HG03460 (cell line): ENCODE measurements around the gene MMADHC.

Source experiments
- ATAC-seq: cut with Tn5 transposase; IDR thresholded peaks from one replicate; pipeline ENCODE4 v1.9.1; 2021; ENCODE audit not compliant: unreplicated experiment

Gene MMADHC

DNA sequence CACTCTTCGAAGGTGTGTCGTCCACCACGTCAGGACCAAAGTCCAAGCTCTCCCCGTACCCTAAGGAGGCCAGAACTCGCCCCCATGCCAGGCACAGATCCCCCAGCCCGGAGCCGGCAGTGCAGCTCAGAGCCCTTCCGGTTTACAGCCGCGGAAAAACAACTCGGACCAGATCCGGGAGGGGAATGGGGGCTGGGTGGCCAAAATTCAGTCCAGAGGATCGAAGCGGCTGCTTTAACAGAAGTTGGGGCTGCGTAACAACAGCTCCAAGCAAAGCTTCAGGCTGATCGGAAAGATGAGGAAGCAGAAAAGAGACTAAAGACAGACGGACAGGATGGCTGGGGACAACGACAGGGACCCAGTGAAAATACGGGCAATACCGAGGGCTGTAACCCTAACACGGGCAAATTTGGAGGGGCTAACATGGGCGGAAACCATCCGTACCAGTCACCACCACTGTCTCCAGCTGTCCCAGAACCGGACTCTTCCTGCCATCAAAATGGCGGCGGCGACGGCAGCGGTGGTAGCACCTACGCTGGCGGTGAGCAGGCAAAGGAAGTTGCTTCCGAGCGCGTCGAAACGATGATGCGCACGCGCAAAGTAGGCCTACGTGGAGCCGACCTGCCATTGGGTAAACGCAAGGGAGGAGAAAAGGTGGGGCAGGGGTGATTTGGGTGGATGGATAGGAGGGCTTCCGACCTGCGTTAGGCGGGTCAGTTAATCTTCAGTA is at the start of gene MMADHC:
MMADHC (minus strand) TSS at position 556 of the 730 bp plus-strand sequence. CDS start 678 bp downstream, outside the sequence.
- ATAC-seq, result peak; percentile 99

DNA sequence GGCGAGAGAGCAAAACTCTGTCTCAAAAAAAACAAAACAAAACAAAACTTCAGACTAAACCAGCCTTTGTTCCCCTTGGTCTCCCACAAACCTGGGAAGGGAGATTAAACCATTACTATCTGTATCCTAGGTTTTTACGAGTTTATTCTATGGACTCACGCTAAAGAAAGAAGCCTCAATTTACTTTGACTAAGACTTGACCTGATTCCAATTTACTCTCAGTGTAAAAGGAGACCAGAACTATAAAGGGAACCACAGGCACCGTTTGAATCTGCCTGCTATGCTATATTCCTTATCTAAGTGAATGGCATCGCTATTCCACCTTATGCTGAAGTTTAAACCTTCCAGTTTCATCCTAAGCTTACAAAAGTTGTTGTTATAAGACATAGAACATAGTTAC is 46.5 kb upstream of the MMADHC start:
- ATAC-seq, result no peak

GRCh38 chr2:149630445-149630844 is 42.9 kb upstream of the MMADHC start:
- no peak for ATAC-seq

DNA sequence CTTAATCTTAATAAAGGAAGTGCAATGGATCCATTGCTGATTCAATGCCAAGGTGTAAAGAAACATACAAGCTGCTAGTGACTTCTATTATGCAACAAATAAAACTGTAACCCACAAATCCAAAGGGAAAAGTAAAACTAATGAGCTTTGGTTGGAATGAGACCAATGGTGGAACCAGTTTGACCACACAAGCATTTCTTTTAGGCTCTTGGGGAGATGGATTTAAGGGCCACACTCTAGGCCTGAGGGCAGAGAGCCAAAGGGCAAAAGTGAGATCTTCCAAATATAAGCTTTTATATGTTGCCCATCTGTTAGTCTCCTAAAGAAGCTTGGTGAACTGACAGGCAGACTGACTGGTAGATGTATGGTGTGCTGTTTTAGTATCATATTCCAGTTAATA is 41.5 kb upstream of the MMADHC start:
- no peak for ATAC-seq

DNA sequence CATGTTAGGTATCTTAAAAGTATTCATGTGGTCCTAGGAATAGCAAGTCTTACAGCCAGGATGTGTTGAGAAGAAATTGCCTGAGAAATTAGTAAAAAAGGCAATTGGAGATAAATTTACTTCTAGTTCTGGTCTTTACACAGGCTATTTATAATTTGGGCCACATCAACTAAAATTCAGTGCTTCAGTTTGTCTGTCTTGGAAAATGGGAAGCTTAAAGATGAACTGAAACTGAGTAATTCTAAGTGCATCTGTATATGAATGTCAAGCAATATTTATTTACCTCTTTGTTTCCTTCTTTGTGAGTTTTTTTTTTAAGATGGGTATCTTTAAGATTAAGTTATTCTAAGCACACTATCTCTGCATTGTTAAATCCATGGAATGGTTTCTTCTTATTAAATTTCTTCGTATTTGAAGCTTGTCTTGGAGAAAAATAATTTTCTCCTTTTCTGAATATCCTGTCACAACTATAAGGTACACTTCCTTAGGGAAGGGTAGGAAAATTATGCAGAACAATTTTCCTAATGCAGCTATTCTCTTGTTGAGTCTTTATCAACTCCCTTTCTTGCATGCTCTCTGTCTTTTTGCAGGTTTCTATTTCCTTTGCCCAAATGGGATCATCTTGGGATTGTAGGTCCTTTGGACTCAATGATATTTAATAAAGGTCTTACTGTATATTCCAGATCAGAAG is 39.7 kb upstream of the MMADHC start:
- ATAC-seq, result no peak

DNA sequence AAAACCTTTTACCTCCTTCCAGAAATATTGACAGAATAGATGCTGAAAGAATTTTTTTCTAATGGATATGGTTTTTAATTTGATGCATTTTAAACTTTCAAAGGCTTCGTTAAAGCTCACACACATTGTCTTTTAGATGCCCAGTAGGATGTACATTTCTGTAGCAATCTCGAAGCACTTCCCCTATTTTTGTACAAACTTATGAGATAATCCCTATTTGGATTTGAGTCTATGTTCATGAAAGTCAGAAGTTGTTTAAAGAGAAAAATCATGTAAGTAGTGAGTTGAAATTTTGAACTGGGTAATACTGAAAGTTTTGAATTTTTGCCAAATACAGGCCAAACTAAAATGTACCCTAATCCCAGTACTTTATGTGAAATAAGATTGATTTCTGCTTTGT is 38.1 kb upstream of the MMADHC start:
- no peak for ATAC-seq

DNA sequence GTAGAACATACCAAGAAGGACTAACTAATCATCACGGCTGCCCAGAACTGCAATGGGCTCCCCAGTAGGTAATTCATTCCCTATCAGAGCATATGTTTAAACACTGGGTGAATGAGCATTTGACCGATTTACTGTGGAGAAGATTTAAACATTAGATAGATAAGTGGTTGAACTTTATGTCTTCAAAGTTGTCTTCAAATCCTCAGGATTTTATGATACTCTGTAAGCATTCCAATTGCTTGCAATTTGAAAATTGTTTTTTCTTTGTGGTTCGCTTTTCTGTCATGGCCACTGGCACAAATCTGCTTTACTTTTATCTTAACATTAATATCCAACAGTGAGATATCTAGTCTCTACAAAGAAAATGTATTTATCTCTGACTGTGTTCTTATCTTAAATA is 37.7 kb upstream of the MMADHC start:
- ATAC-seq, result no peak

GRCh38 chr2:149622343-149622742 is 34.8 kb upstream of the MMADHC start:
- ATAC-seq, result no peak

GRCh38 chr2:149617476-149617875 is 29.9 kb upstream of the MMADHC start:
- no peak for ATAC-seq

DNA sequence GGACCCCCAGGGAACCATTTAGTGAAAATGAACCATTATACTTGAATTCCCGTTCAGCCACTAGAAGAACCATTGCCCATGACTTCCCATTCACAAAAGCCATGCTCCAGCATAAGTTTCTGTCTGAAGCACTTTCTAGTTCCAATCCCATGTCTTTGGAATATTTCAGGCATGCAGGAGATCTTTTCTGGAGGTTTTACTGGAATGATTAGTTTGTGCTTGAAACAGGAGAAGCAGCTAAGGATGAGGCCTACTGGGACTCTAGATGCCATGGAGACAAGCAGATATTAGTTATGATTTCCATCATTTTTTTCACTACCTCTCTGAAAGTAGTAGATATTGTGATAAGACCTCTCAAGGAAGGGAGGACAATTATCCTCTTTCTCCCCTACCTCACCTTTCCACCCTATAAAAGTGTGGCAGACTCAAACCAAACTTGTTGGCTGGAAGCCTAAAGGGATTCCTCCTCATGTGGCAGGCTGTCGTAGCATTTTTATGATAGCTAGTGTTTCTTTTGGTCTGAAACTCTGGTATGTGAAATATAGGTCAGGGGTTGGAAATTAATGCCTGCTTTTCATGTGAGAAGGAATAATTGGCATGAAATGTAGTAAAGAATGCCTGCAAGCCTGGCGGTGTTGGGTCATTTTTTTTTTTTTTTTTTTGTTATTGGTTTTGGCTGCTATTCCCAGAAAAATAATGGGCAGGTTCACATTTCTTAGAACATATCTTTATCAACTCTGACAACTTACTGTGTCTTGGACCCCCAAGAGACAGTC is 29.3 kb upstream of the MMADHC start:
- ATAC-seq, result no peak

DNA sequence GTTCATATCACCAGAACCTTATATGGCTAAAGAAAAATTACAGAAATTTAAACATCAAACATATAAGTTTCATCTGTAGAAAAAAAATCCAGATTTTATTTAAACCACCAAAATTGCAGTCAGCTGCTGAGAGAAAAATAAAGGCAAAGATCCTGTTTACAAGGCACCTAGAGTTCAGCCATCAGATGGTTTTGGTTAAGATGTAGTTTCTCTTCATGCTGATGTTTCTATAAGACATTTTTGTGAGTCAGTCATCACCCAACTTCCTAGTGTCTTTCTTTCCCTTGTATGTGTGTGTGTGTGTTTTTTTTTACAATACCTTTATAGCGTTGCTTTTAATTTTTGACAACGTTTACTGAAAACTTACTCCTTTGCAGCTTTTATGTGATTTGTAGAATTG is 26.1 kb upstream of the MMADHC start:
- no peak for ATAC-seq

GRCh38 chr2:149612122-149612521 is 24.5 kb upstream of the MMADHC start:
- no peak for ATAC-seq

DNA sequence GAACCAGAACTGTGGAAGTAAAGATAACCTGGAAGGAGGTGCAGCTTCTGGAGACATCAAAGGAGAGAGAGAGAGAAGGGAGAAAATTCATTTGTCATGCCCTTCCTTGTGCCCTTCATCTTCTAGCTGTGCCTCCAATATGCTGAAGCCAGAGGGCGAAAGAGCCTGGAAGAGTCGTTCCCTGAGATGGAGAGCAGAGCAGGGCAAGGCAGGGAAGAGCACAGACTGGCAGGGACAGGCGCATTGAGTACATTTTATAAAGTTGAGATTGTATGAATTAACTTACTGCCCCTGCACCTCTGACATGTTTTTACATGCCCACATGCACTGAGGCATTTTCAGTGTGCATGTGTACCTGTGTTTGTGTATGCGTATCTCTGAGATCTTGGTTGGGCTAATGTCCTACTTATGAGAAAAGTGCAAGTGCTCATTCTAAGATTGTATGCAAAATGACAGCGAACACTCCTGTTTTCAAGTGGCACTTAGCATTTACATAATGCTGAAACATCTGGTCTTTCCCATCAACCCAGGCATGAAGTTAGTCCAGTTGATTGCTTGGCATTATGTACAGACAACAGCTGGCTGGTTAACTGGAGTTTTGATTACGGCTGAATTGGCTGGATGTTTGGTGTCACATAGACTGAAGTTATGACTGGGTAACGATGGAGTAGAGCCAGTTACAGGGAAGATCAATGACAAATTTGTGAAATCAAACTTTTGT is 23.7 kb upstream of the MMADHC start:
- ATAC-seq, result no peak

DNA sequence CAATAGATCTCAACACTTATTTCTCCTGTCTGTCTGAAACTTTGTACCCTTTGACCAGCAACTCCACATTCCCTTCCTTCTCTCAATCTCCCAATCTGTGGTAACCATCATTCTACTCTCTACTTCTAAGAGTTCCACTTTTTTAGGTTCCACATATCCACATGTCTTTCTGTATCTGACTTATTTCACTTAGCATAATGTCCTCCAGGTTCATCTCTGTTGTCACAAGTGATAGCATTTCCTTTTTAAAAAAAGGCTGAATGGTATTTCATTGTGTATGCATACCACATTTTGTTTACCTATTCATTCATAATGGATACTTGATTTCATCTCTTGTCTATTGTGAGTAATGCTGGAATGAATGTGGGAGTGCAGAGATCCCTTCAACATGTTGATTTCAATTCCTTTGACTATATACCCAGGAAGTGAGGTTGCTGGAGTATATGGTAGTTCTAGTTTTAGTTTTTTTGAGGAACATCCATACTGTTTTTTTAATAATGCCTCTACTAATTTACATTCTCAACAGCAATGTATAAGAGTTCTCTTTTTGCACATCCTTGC is 18.8 kb upstream of the MMADHC start:
- ATAC-seq, result no peak

DNA sequence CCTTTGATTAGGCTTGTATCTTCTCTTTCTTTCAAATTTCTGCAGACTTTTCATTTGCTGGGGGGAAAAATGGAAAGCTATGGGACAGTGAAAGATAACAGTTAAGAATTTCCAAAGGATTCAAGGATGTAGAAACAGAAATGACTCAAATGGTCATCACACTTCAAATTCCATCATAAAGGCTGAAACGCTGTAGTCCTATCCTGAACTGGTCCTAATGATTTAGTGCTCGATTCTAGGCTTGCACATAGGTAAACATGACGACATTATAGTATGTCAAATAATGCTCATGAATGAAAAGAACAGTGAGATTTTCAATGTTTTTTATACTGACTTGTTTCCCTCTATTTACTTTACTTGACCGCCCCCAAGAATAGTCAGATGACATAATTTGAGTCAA is 15.7 kb upstream of the MMADHC start:
- no peak for ATAC-seq

- no peak for ATAC-seq
Observed at GRCh38 chr2:149601141-149601796, 13.7 kb upstream of the MMADHC start.

GRCh38 chr2:149597668-149598326 is 10.2 kb upstream of the MMADHC start:
- ATAC-seq, result peak; percentile 99

- no peak for ATAC-seq
Observed at GRCh38 chr2:149597050-149597667, 9.6 kb upstream of the MMADHC start.

DNA sequence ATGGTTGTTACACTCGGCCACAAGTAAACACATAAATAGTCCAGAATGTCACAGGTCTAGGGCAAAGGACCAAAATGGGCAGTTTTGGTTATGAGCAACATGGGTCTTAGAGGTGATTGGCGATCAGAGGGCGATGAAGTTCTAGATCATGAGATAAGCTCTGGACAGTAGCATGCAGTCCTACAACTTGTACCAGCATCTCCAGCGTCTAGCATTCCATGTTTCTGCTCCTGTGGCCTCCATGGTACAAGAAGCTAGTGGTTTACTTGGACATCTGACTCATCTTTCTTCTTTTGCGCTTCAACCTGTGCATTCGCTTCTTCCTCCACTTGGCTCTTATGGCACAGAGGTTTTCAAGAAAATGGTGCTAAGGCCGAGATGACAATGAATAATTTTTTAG is 8.9 kb upstream of the MMADHC start:
- no peak for ATAC-seq
